AG04450 (cell line): ENCODE results near the gene RBM17. TPM values are rescaled to one million over a fixed set of nuclear protein-coding genes. Genes with fewer than 3 reads are reported as not detected.

ENCODE experiments used
- CTCF ChIA-PET: fragments of 300-600, 350-600 bp; formaldehyde crosslinking; extraction: SDS; loops from one replicate; lab custom pipeline; 2022; ENCODE audit warnings: antibody characterized with exemption, inconsistent platforms; lab: Charles Lee
- POLR2A ChIA-PET: fragments of 350-600 bp; formaldehyde crosslinking; extraction: SDS; loops from one replicate; lab custom pipeline; 2021; ENCODE audit warnings: antibody characterized with exemption, inconsistent platforms; lab: Yijun Ruan, JAX
- DNase-seq: peaks from one replicate; pipeline ENCODE4 v3.0.0-alpha.2; 2011; ENCODE audit warnings: low read depth, low spot score
- H3K27ac ChIP-seq: one replicate; pipeline ENCODE4 v1.5.1; 2012; ENCODE audit warnings: low read depth, low read length, control low read depth
- H3K27me3 ChIP-seq: one replicate; pipeline ENCODE4 v1.6.0; 2012; ENCODE audit warnings: low read length; ENCODE audit not compliant: control insufficient read depth, insufficient read depth
- H3K4me3 ChIP-seq: 2 replicates; pipeline ENCODE4 v1.5.1; 2011; ENCODE audit warnings: mild to moderate bottlenecking, low read depth, low read length, control low read depth
- H3K9me3 ChIP-seq: 2 replicates; pipeline ENCODE4 v1.5.1; 2012; ENCODE audit warnings: low read length; ENCODE audit not compliant: control insufficient read depth, insufficient read depth
- polyA plus RNA-seq: library from polyadenylated mRNA; depleted of rRNA; stranded (reverse); fragments of >200 nt; gene quantifications from 2 replicates; pipeline ENCODE4 v1.2.3, GENCODE V29; 2011
- TF ChIP-seq, protein P1 (sequence below): IDR thresholded peaks from 2 replicates; pipeline ENCODE4 v1.5.1; 2011; ENCODE audit warnings: low read depth, low read length, control low read depth, inconsistent platforms

The RBM17 gene
- polyA plus RNA-seq, 1 experiment: 38.9 TPM

DNA sequence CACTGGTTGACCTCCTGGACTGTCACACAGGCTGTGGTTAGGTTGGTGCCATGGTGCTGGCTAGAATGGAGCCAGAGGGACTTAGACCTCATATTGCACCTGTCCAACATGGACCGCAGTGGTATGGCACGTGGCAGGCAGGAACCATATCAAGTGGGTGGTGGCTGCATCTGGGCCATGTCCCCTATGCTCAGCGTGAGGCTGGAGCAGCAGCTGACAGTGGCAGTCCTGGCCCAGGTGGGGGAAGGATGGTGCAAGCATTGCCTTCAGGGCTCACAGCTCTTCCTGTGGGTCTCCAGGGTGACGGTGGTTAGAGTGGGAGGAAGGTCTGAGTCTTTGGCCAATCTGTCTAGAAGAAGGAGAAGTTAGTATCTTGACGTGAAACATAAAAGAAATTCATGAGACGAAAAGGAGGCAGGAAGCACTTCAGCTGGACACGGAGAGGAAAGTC lies 59.4 kb downstream of the RBM17 start:
- no peaks in the 10 kb centered on the region for H3K27me3 ChIP-seq
- no peak overlapping the region for H3K27ac ChIP-seq
- no peak for DNase-seq
- CTCF ChIA-PET: interaction anchor here (1.6 to 2.4 kb wide), 2 partner anchors 62 to 253 kb away, joined by 4 to 5 read pairs; no protein-coding TSS in a partner anchor
- TF ChIP-seq, protein P1, sequence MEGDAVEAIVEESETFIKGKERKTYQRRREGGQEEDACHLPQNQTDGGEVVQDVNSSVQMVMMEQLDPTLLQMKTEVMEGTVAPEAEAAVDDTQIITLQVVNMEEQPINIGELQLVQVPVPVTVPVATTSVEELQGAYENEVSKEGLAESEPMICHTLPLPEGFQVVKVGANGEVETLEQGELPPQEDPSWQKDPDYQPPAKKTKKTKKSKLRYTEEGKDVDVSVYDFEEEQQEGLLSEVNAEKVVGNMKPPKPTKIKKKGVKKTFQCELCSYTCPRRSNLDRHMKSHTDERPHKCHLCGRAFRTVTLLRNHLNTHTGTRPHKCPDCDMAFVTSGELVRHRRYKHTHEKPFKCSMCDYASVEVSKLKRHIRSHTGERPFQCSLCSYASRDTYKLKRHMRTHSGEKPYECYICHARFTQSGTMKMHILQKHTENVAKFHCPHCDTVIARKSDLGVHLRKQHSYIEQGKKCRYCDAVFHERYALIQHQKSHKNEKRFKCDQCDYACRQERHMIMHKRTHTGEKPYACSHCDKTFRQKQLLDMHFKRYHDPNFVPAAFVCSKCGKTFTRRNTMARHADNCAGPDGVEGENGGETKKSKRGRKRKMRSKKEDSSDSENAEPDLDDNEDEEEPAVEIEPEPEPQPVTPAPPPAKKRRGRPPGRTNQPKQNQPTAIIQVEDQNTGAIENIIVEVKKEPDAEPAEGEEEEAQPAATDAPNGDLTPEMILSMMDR: no peak
- no peak overlapping the region for H3K4me3 ChIP-seq
- H3K9me3 ChIP-seq: no peaks in the 10 kb centered on the region; the same call in 1 of the 2 replicates
- POLR2A ChIA-PET: interaction anchor here (1.1 kb wide), 1 partner anchor 54 kb away, joined by 3 read pairs; the partner anchor contains the start of gene PFKFB3

DNA sequence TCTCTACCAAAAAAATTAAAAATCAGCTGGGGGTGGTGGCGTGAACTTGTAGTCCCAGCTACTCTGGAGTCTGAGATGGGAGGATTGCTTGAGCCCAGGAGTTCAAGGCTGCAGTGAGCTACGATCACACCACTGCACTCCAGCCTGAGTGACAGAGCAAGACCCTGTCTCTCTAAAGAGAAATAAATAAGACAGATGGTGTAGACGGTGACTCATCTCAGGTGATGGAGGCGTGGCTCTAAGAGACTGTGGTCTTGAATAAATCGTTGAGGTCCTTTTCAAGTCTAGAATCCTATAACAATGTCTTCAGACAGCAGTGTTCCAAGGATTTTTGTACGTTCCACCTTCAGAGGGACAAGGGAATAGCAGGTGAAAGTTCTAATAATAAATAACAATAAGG lies 60.1 kb downstream of the RBM17 start:
- ChIA-PET POLR2A (interaction anchor here (1.1 kb wide), 1 partner anchor 54 kb away, joined by 3 read pairs; the partner anchor contains the start of gene PFKFB3), CTCF (interaction anchor here (1.6 kb wide), 1 partner anchor 62 kb away, joined by 4 read pairs; no protein-coding TSS in a partner anchor)
- no peak overlapping the region for H3K4me3 ChIP-seq
- H3K27ac ChIP-seq: no peak overlapping the region
- DNase-seq: no peak
- H3K27me3 ChIP-seq: no peaks in the 10 kb centered on the region
- TF ChIP-seq, protein P1: no peak
- no peaks in the 10 kb centered on the region; the same call in 1 of the 2 replicates for H3K9me3 ChIP-seq

GRCh38 chr10:6151087-6151977 lies 62.5 kb downstream of the RBM17 start:
- DNase-seq: no peak
- H3K9me3 ChIP-seq: peaks cover 9% of the 10 kb centered on the region; the same call in 1 of the 2 replicates
- no peak overlapping the region for H3K4me3 ChIP-seq
- H3K27ac ChIP-seq: peak overlapping the region; percentile 21
- ChIA-PET CTCF (interaction anchor here (0.6 to 4.5 kb wide), 18 partner anchors 9 to 980 kb away, joined by 3 to 30 read pairs (median 5); partner anchors contain the start of gene PFKFB3), POLR2A (interaction anchor here (0.6 to 0.8 kb wide), 3 partner anchors 9 to 124 kb away, joined by 3 to 6 read pairs (median 3); partner anchors contain the start of gene PFKFB3)
- no peaks in the 10 kb centered on the region for H3K27me3 ChIP-seq
- TF ChIP-seq, protein P1: peak; percentile 83

GRCh38 chr10:6153845-6154244 lies 65.0 kb downstream of the RBM17 start:
- TF ChIP-seq, protein P1: no peak
- no peak for DNase-seq
- CTCF ChIA-PET: interaction anchor here (0.5 to 0.8 kb wide), 2 partner anchors 43 to 137 kb away, joined by 3 to 4 read pairs; no protein-coding TSS in a partner anchor
- Histone ChIP-seq H3K27me3 (no peaks in the 10 kb centered on the region), H3K9me3 (peaks cover 9% of the 10 kb centered on the region; the same call in 1 of the 2 replicates), H3K27ac (no peak overlapping the region), H3K4me3 (no peak overlapping the region)
- POLR2A ChIA-PET: interaction anchor here (0.6 kb wide), 1 partner anchor 35 kb away, joined by 3 read pairs; no protein-coding TSS in a partner anchor
